SKM-1 (cell line): ENCODE measurements around the gene CHST8.
"Not testable (repeated sequence)": the region's sequence is repeated elsewhere in the genome, so short reads cannot be mapped to it uniquely, and the experiment has no call there.

ENCODE experiments used
- DNase-seq: peaks from one replicate; lab custom pipeline; 2025; ENCODE audit not compliant: unreplicated experiment; lab: John Stamatoyannopoulos, UW

The CHST8 gene

DNA sequence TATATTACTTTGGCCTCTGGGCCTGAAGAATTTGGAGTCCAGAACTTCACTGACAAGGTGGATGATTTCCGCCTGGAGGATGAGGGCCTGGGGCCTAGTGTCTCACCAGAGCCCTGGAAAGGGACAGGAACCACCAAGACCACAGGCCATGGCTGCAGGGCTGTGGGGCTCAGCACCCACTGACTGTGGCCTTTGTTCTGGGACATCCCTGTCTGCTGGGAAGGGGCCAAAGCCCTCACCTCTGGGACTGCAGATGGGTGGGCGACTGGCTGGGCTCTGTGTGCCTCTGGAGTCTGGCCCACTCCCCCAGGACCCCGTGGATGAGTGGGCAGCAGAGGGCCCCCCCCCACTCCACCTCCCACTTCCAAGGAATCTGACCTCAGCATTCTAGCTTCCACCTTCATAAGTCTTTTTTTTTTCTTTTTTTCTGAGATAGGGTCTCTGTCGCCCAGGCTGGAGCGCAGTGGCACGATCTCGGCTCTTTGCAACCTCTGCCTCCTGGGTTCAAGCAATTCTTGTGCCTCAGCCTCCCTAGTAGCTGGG is 20.3 kb downstream of the CHST8 start:
- DNase-seq: no peak

DNA sequence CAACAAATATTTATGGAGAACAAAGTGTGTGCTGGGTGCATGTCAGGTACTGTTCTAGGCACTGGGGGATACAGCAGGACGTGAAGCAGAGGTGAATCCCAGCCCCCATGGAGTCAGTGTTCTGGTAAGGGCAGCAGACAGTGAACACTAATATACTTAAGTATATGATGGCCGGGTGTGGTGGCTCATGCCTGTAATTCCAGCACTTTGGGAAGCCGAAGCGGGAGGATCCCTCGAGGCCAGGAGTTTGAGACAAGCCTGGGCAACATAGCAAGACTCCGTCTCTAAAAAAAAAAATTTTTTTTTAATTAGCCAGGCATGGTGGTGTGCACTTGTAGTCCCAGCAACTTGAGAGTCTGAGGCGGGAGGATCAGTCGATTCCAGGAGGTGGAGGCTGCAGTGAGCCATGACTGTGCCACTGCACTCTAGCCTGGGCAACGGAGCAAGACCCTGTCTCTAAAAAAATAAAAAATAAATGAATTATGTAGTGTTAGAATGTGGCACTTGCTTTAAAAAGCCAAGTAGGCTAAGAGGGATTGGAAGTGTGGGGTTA is 22.6 kb downstream of the CHST8 start:
- no peak for DNase-seq

DNA sequence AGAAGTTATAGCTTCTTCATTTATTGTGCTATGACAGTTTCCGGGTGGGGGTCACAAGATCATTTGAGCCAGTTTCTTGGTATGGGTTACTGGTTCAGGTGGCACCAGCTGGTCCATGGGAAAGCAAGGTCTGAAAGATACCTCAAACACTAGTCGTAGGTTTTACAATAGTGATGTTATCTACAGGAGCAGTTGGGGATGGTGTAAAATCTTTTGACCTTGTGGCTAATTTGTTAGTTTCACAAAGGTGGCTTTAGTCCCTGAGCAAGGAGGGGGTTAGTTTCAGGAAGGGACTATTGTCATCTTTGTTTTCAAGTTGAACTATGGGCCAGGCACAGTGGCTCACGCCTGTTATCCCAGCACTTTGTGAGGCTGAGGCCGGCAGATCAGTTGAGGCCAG is 24.6 kb downstream of the CHST8 start:
- DNase-seq: no peak

DNA sequence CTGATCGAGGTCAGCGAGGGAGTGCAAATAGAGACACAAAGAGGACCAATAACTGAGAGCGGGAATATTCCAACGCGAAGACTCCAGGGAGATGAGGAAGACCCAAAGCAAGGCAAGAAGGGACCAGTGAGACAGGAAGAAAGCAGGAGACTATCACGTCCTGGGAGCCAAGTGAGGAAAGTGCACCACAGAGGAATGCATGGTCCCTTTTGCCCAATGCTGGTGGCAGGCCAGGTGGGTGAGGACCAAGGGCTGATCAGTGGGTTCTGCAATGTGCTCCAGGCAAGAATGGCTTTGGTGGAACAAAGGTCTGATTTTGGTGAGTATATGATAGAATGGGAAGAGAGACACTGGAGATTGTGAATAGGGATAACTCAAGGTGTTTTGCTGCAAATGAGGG is 25.4 kb downstream of the CHST8 start:
- no peak for DNase-seq

- no peak for DNase-seq
These were observed 28.0 kb downstream of the CHST8 start for GRCh38 chr19:33649627-33650305.

DNA sequence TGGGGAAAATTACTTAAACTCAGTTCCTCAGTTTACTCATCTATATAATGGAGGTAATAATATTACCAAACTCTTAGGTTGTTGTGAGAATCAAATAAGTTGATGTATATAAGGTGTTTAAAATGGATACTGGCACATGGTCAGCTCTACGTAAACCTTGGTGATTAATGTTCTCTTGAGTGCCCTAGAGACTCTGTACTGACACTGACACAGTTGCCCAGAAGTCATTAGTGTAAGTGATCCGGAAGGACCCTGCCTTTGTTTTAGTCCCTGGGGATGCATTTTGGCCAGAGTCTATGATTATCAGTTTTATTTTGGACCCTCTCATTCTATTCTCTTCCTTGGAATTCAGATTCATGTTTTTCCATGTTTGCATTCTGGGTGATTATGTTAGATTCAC is 31.9 kb downstream of the CHST8 start:
- DNase-seq: no peak

- DNase-seq: no peak
These were observed 33.2 kb downstream of the CHST8 start for GRCh38 chr19:33654840-33655508.

DNA sequence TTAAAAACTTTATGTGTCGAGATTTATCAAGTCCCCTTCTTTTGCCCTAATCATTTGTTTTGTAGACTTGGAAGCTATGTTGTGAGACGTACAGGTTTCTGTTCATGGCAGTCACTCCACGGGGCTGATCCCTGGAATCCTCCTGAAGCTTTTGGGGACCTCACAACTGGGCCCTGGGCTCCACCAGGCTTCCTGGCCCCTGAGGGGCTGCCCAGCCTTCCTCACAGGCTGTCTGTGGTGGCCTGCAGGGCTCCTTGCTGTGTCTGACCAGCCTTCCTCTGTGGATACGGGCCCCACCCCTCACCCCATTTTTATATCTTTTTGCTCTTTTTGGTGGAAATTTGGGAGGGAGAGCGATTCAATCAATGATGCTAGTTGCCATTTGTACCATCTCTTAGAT is 38.1 kb downstream of the CHST8 start:
- DNase-seq: no peak

- DNase-seq: no peak
These were observed 38.8 kb downstream of the CHST8 start for GRCh38 chr19:33660410-33661124.

DNA sequence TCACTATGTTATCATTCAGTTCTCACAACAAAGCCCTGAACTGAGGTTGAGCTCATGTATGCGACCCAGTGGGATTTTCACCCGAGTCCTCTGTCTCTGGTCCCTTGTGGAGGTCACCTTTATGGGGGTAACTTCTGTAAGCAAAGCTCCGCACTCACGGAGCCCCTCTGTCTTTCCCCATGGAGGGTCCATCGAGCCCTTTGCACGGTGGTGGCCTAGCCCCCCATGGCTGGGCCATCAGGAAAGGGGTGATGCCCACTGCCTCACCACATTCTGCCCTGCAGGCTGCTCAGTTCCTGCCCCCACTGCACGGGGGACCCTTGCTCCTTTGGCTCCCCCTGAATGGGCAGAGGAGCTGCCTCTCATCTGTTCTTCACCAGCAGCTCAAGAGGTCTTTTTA is 39.6 kb downstream of the CHST8 start:
- no peak for DNase-seq

- no peak for DNase-seq
These were observed 40.8 kb downstream of the CHST8 start for GRCh38 chr19:33662391-33663092.

DNA sequence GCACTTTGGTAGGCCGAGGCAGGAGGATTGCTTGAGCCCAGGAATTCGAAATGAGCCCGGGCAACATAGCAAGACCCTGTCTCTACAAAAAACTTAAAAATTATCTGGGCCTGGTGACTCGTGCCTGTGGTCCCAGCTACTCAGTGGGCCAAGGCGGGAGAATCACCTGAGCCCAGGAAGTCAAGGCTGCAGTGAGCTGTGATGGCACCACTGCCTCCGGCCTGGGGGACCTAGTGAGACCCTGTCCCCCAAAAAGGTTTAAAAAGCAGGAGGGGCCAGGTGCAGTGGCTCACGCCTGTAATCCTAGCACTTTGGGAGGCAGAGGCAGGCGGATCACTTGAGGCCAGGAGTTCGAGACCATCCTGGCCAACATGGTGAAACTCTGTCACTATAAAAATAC is 41.6 kb downstream of the CHST8 start:
- not testable (repeated sequence) for DNase-seq

GRCh38 chr19:33664744-33665143 is 43.0 kb downstream of the CHST8 start:
- no peak for DNase-seq

GRCh38 chr19:33665776-33666595 is 44.2 kb downstream of the CHST8 start:
- DNase-seq: no peak

DNA sequence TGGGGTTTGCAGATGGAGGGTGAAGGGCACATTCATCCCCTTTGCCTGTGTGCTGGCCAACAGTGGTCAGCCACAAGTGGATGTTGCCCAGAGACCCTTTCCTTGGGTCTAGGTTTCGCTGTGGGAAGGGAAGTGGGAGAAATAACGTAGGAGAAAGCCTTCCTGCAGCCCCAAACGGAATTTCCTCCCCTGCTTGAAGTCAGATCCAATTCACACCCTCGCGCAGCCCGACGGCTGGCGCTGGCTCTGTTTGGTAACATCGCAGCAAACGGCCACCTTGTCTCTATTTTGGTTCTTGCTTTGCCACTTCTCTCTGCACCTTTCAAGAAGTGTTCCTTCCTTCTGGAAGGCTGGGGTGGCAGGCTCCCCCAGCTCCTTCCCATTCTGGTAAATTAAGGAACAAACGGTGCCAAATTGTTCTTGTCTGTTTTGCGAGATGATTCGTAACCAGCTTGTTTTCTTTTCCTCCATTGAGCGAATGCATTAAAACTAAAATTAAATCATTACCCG is 45.4 kb downstream of the CHST8 start:
- no peak for DNase-seq

DNA sequence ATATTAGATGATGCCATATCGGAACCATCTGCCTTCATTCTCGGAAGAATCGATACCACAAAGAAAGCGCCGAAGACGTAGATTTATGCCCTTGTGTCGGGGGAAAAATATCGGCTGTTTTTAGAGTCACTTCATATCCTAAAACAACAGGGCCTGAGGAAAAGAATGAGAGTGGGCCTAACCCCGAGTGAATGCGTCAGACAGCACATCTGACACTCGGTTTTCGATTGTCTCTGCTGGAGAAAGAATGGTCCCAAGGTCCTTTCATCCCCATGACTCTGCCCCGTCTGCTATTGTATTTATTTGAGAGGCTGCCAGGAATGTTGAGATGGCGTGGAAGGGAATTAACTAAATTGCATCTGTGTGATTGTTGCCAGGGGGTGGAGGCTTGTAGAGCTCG is 46.1 kb downstream of the CHST8 start:
- no peak for DNase-seq

- DNase-seq: no peak
These were observed 47.2 kb downstream of the CHST8 start for GRCh38 chr19:33668968-33669367.

DNA sequence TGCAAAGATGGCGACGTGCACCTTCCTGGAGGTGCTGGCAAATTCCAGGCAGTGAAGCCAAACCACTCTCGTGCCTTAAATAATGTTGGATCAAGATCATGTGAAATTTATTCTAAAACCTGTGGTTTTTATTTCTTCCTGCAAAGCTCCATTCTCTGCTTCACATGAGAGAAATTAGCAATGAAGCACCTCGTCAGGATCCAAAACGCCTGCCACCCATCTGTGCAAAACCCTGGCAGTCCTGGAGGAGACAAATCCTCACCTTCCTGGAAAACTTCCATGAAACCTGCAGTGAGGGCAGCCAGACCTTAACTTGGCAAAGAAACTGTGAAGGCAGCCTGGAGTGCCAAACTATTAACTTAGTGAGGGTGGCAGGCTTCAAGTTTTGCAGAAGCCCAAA is 47.6 kb downstream of the CHST8 start:
- DNase-seq: no peak

- DNase-seq: no peak
These were observed 48.6 kb downstream of the CHST8 start for GRCh38 chr19:33670398-33670797.

- no peak for DNase-seq
These were observed 49.5 kb downstream of the CHST8 start for GRCh38 chr19:33671211-33671610.
